H9 (cell line): ENCODE results near the gene KRTAP10-10. TPM values are rescaled to one million over a fixed set of nuclear protein-coding genes. Genes with fewer than 3 reads are reported as not detected.

ENCODE experiments used
- DNase-seq: peaks from one replicate; pipeline ENCODE4 v3.0.0-alpha.2; 2017
- H2AFZ ChIP-seq: one replicate; pipeline ENCODE4 v1.6.1; 2013; ENCODE audit warnings: mild to moderate bottlenecking, low read length, control low read depth, moderate library complexity
- H2AK5ac ChIP-seq: 2 replicates; pipeline ENCODE4 v1.6.1; 2013; ENCODE audit warnings: low read length, control low read depth, mixed read lengths; ENCODE audit not compliant: insufficient read length
- H2BK120ac ChIP-seq: one replicate; pipeline ENCODE4 v1.6.1; 2013; ENCODE audit warnings: low read depth, mild to moderate bottlenecking, low read length, control low read depth, inconsistent platforms; ENCODE audit not compliant: poor library complexity, severe bottlenecking
- H2BK12ac ChIP-seq: 2 replicates; pipeline ENCODE4 v1.6.1; 2013; ENCODE audit warnings: low read length, control low read depth, mixed read lengths, low read depth; ENCODE audit not compliant: insufficient read length
- H2BK15ac ChIP-seq: 2 replicates; pipeline ENCODE4 v1.6.1; 2013; ENCODE audit warnings: low read depth, low read length, control low read depth
- H2BK20ac ChIP-seq: one replicate; pipeline ENCODE4 v1.6.1; 2013; ENCODE audit warnings: low read depth, mild to moderate bottlenecking, low read length, control low read depth, inconsistent platforms; ENCODE audit not compliant: poor library complexity, severe bottlenecking
- H2BK5ac ChIP-seq: 2 replicates; pipeline ENCODE4 v1.6.1; 2013; ENCODE audit warnings: low read length, control low read depth, mixed read lengths; ENCODE audit not compliant: insufficient read length
- H3K14ac ChIP-seq: 2 replicates; pipeline ENCODE4 v1.6.1; 2013; ENCODE audit warnings: low read length, control low read depth; ENCODE audit not compliant: insufficient read depth
- H3K18ac ChIP-seq: 2 replicates; pipeline ENCODE4 v1.6.1; 2013; ENCODE audit warnings: low read depth, mild to moderate bottlenecking, mixed read lengths, low read length, control low read depth; ENCODE audit not compliant: insufficient read length
- H3K23ac ChIP-seq: 2 replicates; pipeline ENCODE4 v1.6.1; 2013; ENCODE audit warnings: low read length, control low read depth, mixed read lengths, low read depth; ENCODE audit not compliant: insufficient read length
- H3K23me2 ChIP-seq: 2 replicates; pipeline ENCODE4 v1.6.1; 2013; ENCODE audit warnings: low read depth, mild to moderate bottlenecking, mixed read lengths, low read length, control low read depth; ENCODE audit not compliant: insufficient read length, poor library complexity, severe bottlenecking
- H3K27ac ChIP-seq: 2 replicates; pipeline ENCODE4 v1.5.1; 2013; ENCODE audit warnings: low read length, control low read depth, mixed read lengths, low read depth; ENCODE audit not compliant: insufficient read length
- H3K27me3 ChIP-seq: 2 replicates; pipeline ENCODE4 v1.6.1; 2013; ENCODE audit warnings: low read length, control low read depth, inconsistent platforms; ENCODE audit not compliant: insufficient read depth
- H3K4ac ChIP-seq: 2 replicates; pipeline ENCODE4 v1.6.1; 2013; ENCODE audit warnings: low read depth, mild to moderate bottlenecking, control low read depth, inconsistent platforms, low read length, moderate library complexity
- H3K4me1 ChIP-seq: 2 replicates; pipeline ENCODE4 v1.6.1; 2013; ENCODE audit warnings: low read length, control low read depth, inconsistent platforms; ENCODE audit not compliant: insufficient read depth
- H3K4me2 ChIP-seq: 2 replicates; pipeline ENCODE4 v1.6.1; 2013; ENCODE audit warnings: low read length, control low read depth, mixed read lengths; ENCODE audit not compliant: insufficient read length, insufficient read depth
- H3K56ac ChIP-seq: 2 replicates; pipeline ENCODE4 v1.6.1; 2013; ENCODE audit warnings: low read depth, mild to moderate bottlenecking, mixed read lengths, low read length, control low read depth; ENCODE audit not compliant: insufficient read length
- H3K79me1 ChIP-seq: 2 replicates; pipeline ENCODE4 v1.6.1; 2013; ENCODE audit warnings: low read depth, mild to moderate bottlenecking, moderate library complexity, low read length, control low read depth, inconsistent platforms; ENCODE audit not compliant: insufficient read depth, poor library complexity, severe bottlenecking
- H3K79me2 ChIP-seq: 2 replicates; pipeline ENCODE4 v1.6.1; 2013; ENCODE audit warnings: low read length, control low read depth, inconsistent platforms; ENCODE audit not compliant: insufficient read depth
- H3K9ac ChIP-seq: 2 replicates; pipeline ENCODE4 v1.6.1; 2013; ENCODE audit warnings: low read length, control low read depth, mixed read lengths; ENCODE audit not compliant: insufficient read length; ENCODE audit errors: extremely low read depth
- H3K9me3 ChIP-seq: one replicate; pipeline ENCODE4 v1.6.1; 2013; ENCODE audit warnings: low read depth, low read length, inconsistent platforms; ENCODE audit not compliant: control insufficient read depth
- H3T11ph ChIP-seq: one replicate; pipeline ENCODE4 v1.6.1; 2013; ENCODE audit warnings: mild to moderate bottlenecking, low read length, control low read depth, inconsistent platforms
- H4K20me1 ChIP-seq: one replicate; pipeline ENCODE4 v1.6.1; 2013; ENCODE audit not compliant: control insufficient read depth, insufficient read length, insufficient read depth
- H4K5ac ChIP-seq: 2 replicates; pipeline ENCODE4 v1.6.1; 2013; ENCODE audit warnings: low read depth, mild to moderate bottlenecking, mixed read lengths, low read length, control low read depth; ENCODE audit not compliant: insufficient read length
- H4K8ac ChIP-seq: replicated peaks from 2 replicates; pipeline ENCODE4 v1.6.1; 2013; ENCODE audit warnings: low read length, control low read depth, mixed read lengths, low read depth; ENCODE audit not compliant: insufficient read length
- H4K91ac ChIP-seq: 2 replicates; pipeline ENCODE4 v1.6.1; 2013; ENCODE audit warnings: low read depth, mild to moderate bottlenecking, moderate library complexity, mixed read lengths, low read length, control low read depth; ENCODE audit not compliant: insufficient read length
- H3K27ac Mint-ChIP-seq, 3 experiments: 2 replicates in 2 of 3; 3 replicates in 1 of 3; pipeline ENCODE4 v1.8.0; 2020 to 2021; ENCODE audit warnings: mixed read lengths in 3 of 3, mild to moderate bottlenecking in 1 of 3, moderate library complexity in 1 of 3
- H3K27me3 Mint-ChIP-seq: 2 replicates; pipeline ENCODE4 v1.8.0; 2021; ENCODE audit warnings: low read depth, mild to moderate bottlenecking, moderate library complexity, mixed read lengths
- H3K36me3 Mint-ChIP-seq, 3 experiments: 2 replicates in 2 of 3; 3 replicates in 1 of 3; pipeline ENCODE4 v1.8.0; 2020 to 2021; ENCODE audit warnings: low read depth in 3 of 3, mixed read lengths in 3 of 3; ENCODE audit not compliant: insufficient read depth in 1 of 3
- H3K4me1 Mint-ChIP-seq, 2 experiments: 2 replicates each; pipeline ENCODE4 v1.8.0; 2020; ENCODE audit warnings: mixed read lengths in 2 of 2
- H3K4me3 Mint-ChIP-seq, 2 experiments: 2 replicates in 1 of 2; 3 replicates in 1 of 2; pipeline ENCODE4 v1.8.0; 2020 to 2021; ENCODE audit warnings: mild to moderate bottlenecking in 2 of 2, mixed read lengths in 2 of 2, moderate library complexity in 1 of 2
- H3K9me3 Mint-ChIP-seq, 2 experiments: 2 replicates in 1 of 2; 3 replicates in 1 of 2; pipeline ENCODE4 v1.8.0; 2020; ENCODE audit warnings: mild to moderate bottlenecking in 2 of 2, mixed read lengths in 2 of 2, moderate library complexity in 1 of 2
- CTCF ChIP-seq: fragments of 200-600 bp; sonication (generic); conservative IDR thresholded peaks from 3 replicates; pipeline ENCODE4 v1.8.0; 2021; ENCODE audit warnings: antibody characterized with exemption, mild to moderate bottlenecking
- WGBS: extraction: QIAGEN DNeasy Blood & Tissue Kit; methylation state at CpG from one replicate; pipeline ENCODE4 v1.1.7; 2013; ENCODE audit warnings: missing lambda C conversion rate, low lambda C conversion rate, mixed read lengths; ENCODE audit not compliant: insufficient read length; ENCODE audit errors: extremely low coverage; 5-methylcytosine and 5-hydroxymethylcytosine counted together
- total RNA-seq: library from RNA; stranded (reverse); gene quantifications from 2 replicates; pipeline ENCODE4 v1.2.1, GENCODE V29; 2021

Gene KRTAP10-10
- total RNA-seq, 1 experiment from 2014 or later = not detected

- Histone ChIP-seq H3K23ac (no peak overlapping the region), H3K4me2 (no peak overlapping the region), H3K56ac (no peak overlapping the region), H4K20me1 (no peaks in the 10 kb centered on the region), H2BK20ac (no peak overlapping the region), H2BK15ac (no peak overlapping the region), H3K27me3 (no peaks in the 10 kb centered on the region), H2BK120ac (no peak overlapping the region), H3K9ac (no peak overlapping the region), H3K4me1 (no peaks in the 10 kb centered on the region; the same call in 1 of the 2 replicates), H3K79me1 (no peaks in the 10 kb centered on the region), H3K14ac (peak overlapping the region; percentile 33; the same call in 1 of the 2 replicates), H4K91ac (no peak overlapping the region), H3K9me3 (no peaks in the 10 kb centered on the region), H2AFZ (no peak overlapping the region), H3K18ac (no peak overlapping the region), H4K5ac (no peak overlapping the region), H3K23me2 (no peaks in the 10 kb centered on the region), H2BK12ac (no peak overlapping the region), H3K4ac (no peak overlapping the region), H2AK5ac (no peak overlapping the region), H3K79me2 (no peaks in the 10 kb centered on the region), H4K8ac (no peak overlapping the region), H3T11ph (no peak overlapping the region), H2BK5ac (no peak overlapping the region), H3K27ac (no peak overlapping the region)
- TF ChIP-seq CTCF = no peak
- Mint-ChIP-seq H3K27ac (no peak overlapping the region; a peak in 1 of 7 replicates), H3K4me3 (no peak overlapping the region), H3K9me3 (peaks cover 0 to 3% of the 10 kb centered on the region in 2 experiments; a peak in 2 of 5 replicates), H3K36me3 (no peaks in the 10 kb centered on the region), H3K4me1 (peaks cover 27 to 31% of the 10 kb centered on the region in 2 experiments), H3K27me3 (peaks cover 7% of the 10 kb centered on the region; the same call in 1 of the 2 replicates)
- no peak for DNase-seq
- no CpG with 5 or more reads among the region's 24 CpGs for WGBS
Measured at GRCh38 chr21:44589586-44590305, 47.4 kb upstream of the KRTAP10-10 start.
